G401.6 (cell line): ENCODE results near the gene CCL7.

Experiments
- FAIRE-seq: peaks from 2 replicates; lab custom pipeline; 2012; peaks lifted over from hg19 to GRCh38; lab: Jason Lieb, UNC

The CCL7 gene

GRCh38 chr17:34287875-34288274 lies 17.9 kb downstream of the CCL7 start:
- FAIRE-seq: no peak

DNA sequence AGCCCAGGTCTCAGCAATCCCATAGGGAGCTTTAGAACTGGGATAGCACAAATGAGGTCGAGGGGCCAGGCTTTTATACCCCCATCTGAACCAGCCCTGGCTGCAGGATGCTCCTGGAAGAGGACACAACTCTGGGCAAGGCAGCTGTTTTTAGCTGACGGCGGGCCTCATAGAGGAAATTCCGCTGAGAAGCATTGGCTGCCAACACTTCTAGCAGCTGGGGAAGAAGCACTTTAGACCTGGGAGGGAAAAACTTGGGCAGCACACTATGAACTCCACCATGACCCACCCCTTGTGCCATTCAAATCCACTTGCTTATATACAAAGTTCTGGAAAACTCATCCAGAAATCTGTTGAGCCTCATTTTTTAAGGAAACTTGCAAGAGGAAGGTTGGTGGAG lies 20.6 kb downstream of the CCL7 start:
- FAIRE-seq: no peak

- FAIRE-seq: no peak
Measured at GRCh38 chr17:34291721-34292348, 21.8 kb downstream of the CCL7 start.

DNA sequence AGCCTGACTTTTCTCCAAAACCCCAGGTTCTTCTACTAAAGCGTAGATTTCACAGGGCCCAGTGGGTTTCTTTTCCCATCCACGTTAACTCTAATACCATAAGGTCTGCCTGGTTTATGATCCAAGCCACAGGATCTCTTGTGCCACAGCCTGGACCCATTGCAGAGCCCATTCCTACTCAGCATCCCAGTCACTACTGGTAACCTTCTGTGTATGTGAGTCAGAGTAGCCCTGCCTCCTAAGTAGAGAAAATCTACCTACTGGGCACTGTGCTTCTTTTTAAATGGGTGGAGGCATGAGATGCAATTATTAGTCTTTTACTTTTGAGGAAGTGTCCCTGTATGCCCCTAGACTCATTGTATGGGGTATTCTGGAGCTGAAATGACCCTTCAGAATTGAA lies 29.0 kb downstream of the CCL7 start:
- no peak for FAIRE-seq

DNA sequence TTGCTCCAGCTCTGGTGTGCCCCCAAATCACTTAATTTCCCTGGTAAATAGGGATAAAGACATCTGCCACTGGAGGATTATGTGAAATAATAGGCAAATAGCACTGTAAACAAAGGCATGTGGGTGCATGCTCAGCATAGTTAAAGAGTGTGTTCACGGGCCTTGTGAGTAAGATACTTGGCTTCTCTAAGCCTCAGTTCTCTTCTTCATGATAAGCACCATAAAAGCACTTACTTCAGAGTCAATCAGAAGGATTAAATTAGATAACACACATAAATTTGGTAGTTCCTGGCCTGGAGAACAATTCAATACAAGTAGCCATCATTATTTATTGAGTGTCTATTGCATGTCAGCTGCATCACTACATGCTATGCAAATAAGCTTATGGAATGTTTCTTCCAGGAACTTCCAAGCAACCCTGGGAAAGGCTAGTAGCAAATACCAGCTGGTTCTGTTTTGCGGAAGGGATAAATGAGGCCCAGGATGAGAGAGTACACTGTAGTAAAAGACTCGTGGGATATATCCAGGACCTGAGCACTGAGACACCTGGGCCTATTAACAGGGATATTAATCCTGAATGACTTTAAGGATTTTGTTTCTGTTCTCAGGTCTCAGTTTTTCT lies 30.0 kb downstream of the CCL7 start:
- no peak for FAIRE-seq

DNA sequence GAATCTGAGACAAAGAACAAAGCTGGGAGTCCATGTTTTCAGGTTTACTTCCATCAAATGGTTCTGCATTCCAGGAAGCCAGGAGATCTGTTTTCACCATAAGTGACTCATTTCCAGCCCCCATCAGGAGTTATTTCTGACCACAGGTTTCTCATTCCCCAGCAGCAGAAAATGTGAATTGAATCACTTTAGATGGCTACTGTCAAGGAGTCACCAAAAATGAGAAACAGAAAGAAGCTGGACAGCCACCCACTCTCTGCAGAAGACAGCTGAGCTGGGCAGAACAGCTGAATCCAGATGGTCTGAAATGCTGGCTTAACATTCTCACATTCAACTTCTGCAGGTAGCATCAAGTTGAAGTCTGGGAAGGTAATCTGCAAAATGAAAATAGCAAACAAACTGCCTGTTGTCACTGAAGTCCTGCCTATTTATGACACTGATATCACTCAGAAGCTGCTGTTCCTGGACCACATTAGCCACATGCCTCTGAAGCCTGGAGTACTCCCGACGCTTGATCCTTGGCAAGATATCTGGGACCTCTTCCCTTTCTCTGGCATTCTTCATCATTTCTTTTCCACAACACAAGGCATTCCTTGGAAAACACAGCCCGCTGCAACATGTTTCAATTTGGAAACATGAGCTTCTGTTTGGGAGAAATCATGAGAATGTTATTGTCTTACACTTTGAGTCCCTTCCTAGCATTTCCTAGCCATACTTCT lies 30.8 kb downstream of the CCL7 start:
- FAIRE-seq: no peak

GRCh38 chr17:34301986-34302385 lies 32.0 kb downstream of the CCL7 start:
- no peak for FAIRE-seq

DNA sequence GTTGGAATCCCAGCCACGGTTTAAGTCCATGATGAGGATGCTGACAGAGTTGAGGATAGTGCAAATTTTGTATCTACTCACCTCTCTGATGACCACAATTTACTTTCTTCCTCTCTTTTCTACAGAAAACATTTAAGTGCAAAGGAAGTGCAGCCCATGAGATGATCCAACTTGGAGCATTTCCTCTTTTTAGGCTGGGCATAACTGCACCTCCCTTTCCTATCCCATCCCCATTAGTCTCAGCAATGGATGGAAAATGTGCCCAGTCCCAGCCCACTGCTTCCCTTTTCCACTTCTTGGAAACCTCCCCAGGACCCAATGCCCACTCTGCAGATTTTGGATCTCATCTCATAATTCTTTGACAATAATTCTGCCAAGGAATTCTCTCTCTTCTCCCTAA lies 32.6 kb downstream of the CCL7 start:
- FAIRE-seq: no peak

DNA sequence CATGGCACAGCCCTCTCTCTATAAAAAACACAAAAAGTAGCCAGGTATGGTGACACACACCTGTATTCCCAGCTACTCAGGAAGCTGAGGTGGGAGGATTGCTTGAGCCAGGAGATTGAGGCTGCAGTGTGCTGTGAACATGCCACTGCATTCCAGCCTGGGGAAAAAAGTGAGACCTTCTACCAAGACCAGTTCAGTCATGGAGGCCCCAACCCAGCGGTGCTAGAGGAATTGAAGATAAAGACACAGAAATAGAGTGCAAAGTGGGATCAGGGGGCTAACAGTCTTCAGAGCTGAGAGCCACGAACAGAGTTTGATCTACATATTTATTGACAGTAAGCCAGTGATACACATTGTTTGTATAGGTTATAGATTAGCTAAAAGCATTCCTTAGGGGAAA lies 33.6 kb downstream of the CCL7 start:
- no peak for FAIRE-seq

DNA sequence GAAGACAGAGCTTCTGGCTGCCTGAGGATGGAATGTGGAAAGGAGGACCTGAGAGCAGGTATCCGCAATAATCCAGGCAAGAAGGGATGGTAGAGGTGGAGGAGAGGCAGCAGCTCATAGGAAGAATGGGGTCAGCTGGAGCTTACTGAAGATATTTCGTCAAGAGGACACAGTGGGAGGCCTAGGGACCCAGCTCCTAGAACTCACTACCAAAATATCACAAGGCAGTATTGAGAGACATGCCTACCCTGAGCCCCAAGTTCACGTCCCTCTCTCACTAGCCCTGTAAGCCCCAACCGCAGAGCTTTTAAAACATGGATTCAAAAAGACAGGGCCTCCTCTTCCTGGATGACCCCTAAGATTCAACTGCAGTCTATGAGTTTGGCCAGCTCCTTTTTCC lies 35.0 kb downstream of the CCL7 start:
- no peak for FAIRE-seq

DNA sequence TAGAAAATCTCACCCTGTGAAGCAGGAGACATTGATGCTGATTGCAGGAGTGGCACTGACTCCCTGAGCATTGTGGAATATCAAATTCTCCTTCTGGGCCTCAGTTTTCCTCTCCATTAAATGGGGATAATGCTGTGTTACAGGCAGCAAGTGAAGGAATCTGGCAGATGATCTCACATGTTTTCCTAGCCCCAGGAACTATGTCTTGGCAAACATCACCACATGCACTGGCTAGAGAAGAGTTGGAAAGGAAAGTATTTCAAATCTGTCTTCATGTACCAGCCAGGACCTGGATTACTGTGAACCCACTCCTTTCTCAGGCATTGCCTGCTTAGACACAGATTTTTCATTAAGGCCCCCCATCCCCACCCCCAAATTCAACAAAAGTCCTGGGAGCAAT lies 35.6 kb downstream of the CCL7 start:
- no peak for FAIRE-seq

DNA sequence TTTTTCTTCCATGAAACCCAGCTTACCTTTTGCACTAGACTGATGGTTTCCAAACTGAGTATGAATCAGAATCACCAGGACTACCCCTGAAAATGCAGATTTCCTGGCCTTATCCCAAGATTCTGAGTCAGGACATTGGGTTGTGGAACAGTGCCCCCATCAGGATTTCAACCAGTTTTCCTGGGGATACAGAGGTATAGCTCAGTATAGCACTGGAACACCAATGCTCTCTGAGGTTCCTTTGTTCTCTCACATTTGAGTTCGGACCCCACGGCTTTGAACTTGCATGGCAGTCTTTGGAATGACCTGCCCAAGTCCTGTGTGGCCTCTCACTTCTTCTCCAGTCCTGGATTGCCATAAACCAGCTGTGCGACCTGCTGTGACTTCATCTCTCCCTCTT lies 36.4 kb downstream of the CCL7 start:
- no peak for FAIRE-seq

- no peak for FAIRE-seq
Measured at GRCh38 chr17:34307110-34307509, 37.1 kb downstream of the CCL7 start.

- no peak for FAIRE-seq
Measured at GRCh38 chr17:34308371-34308770, 38.4 kb downstream of the CCL7 start.

DNA sequence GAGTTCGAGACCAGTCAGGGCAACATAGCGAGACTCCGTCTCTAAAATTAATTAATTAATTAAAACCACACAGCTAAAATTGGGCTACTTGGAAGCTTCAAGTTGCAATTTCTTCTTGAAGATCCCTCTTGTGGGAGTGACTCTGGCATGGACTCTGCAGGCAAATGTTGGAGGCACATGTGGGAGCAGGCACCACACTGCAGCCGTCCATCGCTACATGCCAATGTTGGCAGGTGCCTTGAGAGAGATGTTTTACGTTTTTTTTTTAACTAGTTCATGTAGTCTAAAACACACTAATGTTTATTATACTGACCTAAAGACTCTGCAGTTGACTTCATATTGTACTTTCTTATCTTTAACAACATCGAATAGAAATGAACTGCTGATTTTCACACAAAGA lies 41.3 kb downstream of the CCL7 start:
- no peak for FAIRE-seq

DNA sequence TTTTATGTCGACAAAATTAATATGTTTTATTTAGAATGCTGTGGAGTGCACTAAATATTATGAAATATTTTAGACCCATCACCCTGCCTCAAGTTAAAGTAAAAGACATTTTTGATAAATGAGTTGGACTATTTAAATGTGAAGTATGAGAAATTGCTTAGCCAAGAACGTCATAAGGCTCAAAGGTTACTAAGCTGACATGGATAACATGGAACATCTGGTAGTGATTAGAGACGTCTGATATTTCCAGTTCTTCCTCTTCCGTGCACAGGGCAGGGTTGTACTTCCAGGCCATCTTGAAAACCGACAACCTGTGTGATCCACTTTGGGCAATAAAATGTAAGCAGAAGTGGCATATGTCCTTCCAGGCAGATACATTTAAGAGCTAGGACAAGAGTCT lies 42.1 kb downstream of the CCL7 start:
- no peak for FAIRE-seq

- FAIRE-seq: no peak
Measured at GRCh38 chr17:34313164-34313563, 43.1 kb downstream of the CCL7 start.

- FAIRE-seq: no peak
Measured at GRCh38 chr17:34314279-34314678, 44.3 kb downstream of the CCL7 start.

GRCh38 chr17:34318474-34318873 lies 48.5 kb downstream of the CCL7 start:
- FAIRE-seq: no peak

GRCh38 chr17:34319039-34319483 lies 49.0 kb downstream of the CCL7 start, which contains the start of gene CCL8:
Gene CCL8, plus strand, starts transcription at chr17:34319435. Its CDS starts 67 bp downstream, at chr17:34319502.
- FAIRE-seq: no peak
